NCI-H187 treated with DMSO at 0.1 percent for 48 hours (cell line): Measurements from ENCODE around the gene RIMBP2.
"Not testable (repeated sequence)": the region's sequence is repeated elsewhere in the genome, so short reads cannot be mapped to it uniquely, and the experiment has no call there.

Experiments
- DNase-seq: peaks from one replicate; lab custom pipeline; 2025; lab: John Stamatoyannopoulos, UW

The RIMBP2 gene

DNA sequence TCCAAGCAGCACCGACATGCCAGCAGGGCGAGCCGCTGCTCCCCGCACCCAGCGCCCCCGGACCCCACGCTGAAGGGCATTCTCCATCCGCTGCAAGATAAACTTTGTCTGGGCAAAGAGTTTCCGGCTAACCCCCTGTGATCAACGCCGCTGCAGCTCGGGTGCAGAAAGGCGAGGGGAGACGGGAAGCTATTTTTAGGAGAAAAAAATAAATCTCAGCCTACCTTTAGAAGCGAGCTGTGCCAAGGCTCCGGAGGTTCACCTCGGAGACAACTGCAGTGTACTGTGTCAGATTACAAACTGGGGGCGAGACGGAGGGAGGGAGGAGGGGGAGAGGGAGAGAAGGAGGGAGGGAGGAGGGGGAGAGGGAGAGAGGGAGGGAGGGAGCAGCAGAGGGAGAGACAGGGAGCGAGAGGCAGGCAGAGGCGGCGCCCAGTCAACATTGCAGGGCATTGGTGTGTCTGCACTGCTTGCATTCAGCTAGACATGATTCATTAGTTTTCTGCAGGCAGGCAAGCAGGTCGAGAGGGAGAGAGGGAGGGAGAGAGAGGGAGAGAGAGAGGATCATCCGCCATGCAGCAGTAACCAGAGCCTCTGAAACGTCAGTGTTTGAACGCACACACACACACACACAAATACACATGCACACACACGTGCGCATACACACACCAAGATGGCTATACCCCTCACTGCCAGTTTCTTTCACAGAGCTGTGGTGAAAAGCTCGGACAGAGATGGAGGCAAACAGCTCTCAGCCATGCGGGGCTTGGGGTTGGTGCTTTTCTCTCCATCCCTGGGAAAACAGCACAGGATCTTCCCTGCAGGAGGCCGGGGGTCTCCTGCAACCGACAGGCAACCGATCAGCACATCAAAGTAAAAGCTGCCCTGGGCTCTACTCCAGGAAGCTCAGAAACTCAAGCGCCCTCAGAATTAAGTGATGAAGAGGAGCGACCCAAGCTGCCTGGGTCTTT lies at the start of gene RIMBP2:
TSS of gene RIMBP2 (minus strand) at position 302 of the 971 bp plus-strand sequence. CDS start 237,286 bp downstream, outside the sequence.
- peak; percentile 95 for DNase-seq

- DNase-seq, result no peak
Observed at GRCh38 chr12:130765186-130765659, 49.1 kb upstream of the RIMBP2 start.

DNA sequence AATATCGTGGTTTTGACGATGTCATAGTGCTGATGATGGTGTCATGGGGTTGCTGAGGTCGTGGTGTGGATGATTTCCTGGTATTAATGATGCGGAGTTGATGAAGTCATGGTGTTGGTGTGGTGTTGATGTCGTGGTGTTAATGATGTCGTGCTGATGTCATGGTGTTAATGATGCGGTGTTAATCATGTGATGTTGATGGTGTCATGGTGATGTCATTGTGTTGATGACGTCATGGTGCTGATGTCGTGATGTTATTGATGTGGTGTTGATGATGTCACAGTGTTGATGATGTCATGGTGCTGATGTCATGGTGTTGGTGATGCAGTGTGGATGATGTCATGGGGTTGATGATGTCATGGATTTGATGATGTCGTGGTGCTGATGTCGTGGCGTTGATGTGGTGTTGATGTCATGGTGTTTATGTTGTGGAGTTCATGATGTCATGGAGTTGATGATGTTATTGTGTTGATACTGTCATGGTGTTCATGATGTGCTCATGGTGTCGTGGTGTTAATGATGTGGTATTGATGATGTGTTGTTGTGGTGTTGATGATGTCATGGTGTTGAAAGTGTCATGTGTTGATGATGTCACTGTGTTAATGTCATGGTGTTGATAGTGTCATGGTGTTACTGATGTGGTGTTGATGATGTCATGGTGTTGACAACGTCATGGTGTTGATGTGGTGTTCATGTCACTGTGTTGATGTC lies 48.5 kb upstream of the RIMBP2 start:
- no peak for DNase-seq

GRCh38 chr12:130764073-130764472 lies 48.0 kb upstream of the RIMBP2 start:
- no peak for DNase-seq

DNA sequence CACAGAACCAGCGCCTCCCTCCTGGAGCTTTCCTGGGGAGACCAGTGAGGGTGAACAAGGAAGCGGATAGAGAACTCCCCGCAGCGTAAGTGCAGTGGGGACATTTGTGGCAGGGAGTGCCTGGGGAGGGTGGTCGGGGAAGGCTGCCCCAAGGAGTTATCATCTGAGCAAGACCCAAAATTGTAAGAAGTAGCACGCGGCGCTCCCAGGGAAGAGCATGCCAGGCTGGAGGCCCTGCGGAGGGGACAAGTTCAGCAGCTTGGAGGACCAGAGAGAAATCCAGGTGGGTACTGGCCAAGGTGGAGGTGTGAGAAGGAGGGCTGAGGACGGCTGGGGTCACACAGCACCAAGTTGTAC lies 46.2 kb upstream of the RIMBP2 start:
- DNase-seq, result no peak

GRCh38 chr12:130761537-130762318 lies 45.6 kb upstream of the RIMBP2 start:
- no peak for DNase-seq

- no peak for DNase-seq
Observed at GRCh38 chr12:130754234-130754901, 38.3 kb upstream of the RIMBP2 start.

- no peak for DNase-seq
Observed at GRCh38 chr12:130752692-130753230, 36.7 kb upstream of the RIMBP2 start.

- DNase-seq, result not testable (repeated sequence)
Observed at GRCh38 chr12:130752037-130752436, 35.9 kb upstream of the RIMBP2 start.

- DNase-seq, result no peak
Observed at GRCh38 chr12:130748786-130749185, 32.7 kb upstream of the RIMBP2 start.

DNA sequence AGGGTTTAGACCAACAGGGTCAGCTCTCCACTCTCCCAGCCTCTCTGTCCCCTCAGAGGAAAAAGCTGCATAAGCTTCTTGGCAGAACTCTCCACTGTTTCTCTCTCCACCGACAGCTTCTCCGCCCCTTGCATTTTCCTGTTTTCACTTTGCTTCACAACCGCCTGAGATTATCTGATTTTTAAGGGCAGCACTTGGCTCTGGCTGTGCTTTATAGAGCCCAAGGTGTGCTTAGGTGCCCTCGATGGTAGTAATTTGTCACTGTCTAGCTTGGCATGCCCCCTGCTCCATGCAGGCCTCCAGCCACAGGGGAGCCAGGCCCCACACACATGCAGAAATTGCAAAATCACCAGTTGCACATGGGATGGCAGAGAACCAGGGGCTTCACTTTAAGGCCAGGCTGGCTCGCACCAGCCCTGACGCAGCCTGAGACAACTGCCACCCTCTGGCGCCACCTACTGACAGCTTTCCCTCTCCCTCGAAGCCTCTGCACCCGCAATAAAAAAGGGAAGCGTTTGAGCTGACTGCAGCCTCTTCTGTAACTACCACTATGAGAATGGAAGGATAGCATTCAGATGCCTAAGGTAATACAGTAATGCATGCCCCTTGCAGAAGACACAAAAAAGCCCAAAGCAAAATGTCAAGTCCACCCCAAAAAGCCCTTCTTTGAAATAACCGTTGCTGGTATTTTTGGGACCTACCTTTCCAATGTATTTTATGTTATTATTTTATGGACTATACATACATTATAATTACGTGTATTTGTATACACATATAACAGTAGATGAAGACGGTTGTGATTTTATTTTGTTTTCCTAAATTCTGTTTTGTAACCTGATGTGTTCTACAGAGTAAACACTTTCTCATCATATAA lies 32.0 kb upstream of the RIMBP2 start:
- peak; percentile 54 for DNase-seq

- no peak for DNase-seq
Observed at GRCh38 chr12:130746546-130746945, 30.4 kb upstream of the RIMBP2 start.

DNA sequence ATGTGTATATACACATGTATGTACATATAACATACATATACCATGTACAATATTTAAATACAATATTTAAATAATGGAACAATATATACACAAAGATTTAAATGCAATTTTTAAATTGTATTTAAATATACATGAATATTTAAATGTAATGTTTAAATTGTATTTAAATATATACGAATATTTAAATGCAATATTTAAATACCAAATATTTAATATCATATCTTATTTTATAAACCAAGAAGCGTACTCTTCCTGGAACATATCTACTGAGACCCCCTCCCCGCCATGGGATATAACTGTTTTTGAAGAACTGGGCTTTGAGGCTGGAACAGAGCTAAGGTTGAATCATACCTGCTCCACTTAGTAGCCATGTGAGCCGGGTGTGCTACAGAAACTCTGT lies 29.8 kb upstream of the RIMBP2 start:
- DNase-seq, result no peak

- no peak for DNase-seq
Observed at GRCh38 chr12:130744274-130744673, 28.2 kb upstream of the RIMBP2 start.

- DNase-seq, result no peak
Observed at GRCh38 chr12:130743606-130744005, 27.5 kb upstream of the RIMBP2 start.

- no peak for DNase-seq
Observed at GRCh38 chr12:130743176-130743575, 27.1 kb upstream of the RIMBP2 start.

- no peak for DNase-seq
Observed at GRCh38 chr12:130742716-130743115, 26.6 kb upstream of the RIMBP2 start.

DNA sequence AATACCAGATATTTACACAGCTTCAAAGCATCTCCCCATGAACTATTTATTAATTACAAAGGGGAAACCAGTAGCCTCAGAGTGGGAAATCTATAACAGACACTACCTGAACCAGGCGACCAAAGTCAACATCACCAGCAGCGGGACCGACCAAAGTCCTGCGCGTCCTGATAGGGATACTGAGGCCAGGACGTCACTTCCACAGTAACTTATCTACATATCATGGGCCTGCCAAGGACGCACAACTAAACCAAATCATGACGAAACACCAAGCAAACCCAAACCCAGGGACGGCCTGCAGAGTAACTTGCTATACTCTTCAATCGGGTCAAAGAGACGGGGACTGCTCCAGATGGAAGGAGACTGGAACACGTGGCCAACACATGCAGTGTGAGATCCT lies 26.0 kb upstream of the RIMBP2 start:
- DNase-seq, result no peak

- no peak for DNase-seq
Observed at GRCh38 chr12:130739571-130739970, 23.5 kb upstream of the RIMBP2 start.

- not testable (repeated sequence) for DNase-seq
Observed at GRCh38 chr12:130738403-130738802, 22.3 kb upstream of the RIMBP2 start.
